ENCODE data around the gene BMP7. TPM values are rescaled to one million over a fixed set of nuclear protein-coding genes. Genes with fewer than 3 reads are reported as not detected.

BMP7 gene
- total RNA-seq, 1 donor from 2014 or later, result not detected

GRCh38 chr20:57189713-57190112 is 76.7 kb downstream of the BMP7 start:
- DNase-seq, result no peak

GRCh38 chr20:57188576-57189079 is 77.8 kb downstream of the BMP7 start:
- DNase-seq, result no peak

GRCh38 chr20:57188056-57188455 is 78.4 kb downstream of the BMP7 start:
- no peak for DNase-seq

GRCh38 chr20:57187068-57187634 is 79.3 kb downstream of the BMP7 start:
- DNase-seq, result no peak

DNA sequence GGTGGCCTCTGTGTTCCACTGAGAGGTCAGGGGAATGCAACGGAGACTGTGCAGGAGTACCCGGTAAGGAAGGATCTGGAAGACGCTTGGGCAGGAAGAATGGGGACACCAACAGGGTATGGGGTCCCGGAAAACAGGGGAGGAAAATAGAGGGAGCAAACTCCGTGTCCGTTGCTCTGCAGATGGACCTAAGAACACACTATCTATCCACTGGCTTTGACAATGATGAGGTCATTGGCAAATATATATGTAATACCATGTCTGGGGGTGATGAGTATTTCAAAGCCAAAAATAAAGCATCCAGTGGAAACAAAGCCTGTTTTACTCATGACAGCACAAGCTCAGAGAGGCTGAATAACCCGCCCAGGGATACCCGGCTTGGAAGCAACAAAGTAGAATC is 80.2 kb downstream of the BMP7 start:
- DNase-seq, result no peak

- no peak for DNase-seq
Observed at GRCh38 chr20:57185188-57185743, 81.2 kb downstream of the BMP7 start.

GRCh38 chr20:57183457-57184009 is 82.9 kb downstream of the BMP7 start:
- DNase-seq, result no peak

DNA sequence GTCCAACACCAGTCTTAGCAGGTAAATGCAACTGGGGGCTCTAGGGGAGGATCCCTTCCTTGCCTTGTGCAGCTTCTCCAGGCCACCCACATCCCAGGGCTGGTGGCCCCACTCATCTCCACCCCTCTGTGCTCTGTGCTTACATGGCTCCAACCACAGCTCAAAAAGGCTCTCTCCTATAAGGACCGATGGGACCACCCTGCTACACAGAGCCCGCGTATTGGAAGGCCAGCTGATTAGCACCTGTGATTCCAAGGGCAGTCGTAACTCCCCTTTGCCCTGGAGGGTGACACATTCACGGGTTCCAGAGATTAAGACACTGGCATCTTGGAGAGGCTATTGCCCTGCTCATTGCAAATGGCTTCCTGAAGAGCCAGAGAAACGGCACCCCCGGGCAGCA is 84.8 kb downstream of the BMP7 start:
- no peak for DNase-seq

GRCh38 chr20:57180954-57181353 is 85.5 kb downstream of the BMP7 start:
- no peak for DNase-seq

DNA sequence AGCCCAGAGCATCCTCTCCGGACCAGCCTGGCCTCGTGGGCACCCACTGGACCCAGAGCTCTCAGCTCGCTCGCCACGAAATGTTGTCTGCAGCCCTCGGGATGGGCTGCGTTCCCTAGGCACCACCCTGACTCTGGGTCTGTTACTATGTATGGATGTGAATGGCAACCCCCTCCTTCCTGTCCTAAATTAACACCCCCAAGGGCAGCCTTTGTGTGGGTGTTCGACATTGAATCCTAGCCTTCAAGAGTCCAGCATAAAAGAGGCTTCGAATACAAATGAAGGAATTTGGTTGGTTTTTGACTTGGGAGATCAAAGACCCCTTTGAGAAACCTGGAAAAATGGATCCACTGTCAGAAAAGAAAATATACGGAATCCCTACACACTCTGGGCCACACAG is 86.1 kb downstream of the BMP7 start:
- DNase-seq, result no peak

GRCh38 chr20:57179265-57179664 is 87.2 kb downstream of the BMP7 start:
- no peak for DNase-seq

DNA sequence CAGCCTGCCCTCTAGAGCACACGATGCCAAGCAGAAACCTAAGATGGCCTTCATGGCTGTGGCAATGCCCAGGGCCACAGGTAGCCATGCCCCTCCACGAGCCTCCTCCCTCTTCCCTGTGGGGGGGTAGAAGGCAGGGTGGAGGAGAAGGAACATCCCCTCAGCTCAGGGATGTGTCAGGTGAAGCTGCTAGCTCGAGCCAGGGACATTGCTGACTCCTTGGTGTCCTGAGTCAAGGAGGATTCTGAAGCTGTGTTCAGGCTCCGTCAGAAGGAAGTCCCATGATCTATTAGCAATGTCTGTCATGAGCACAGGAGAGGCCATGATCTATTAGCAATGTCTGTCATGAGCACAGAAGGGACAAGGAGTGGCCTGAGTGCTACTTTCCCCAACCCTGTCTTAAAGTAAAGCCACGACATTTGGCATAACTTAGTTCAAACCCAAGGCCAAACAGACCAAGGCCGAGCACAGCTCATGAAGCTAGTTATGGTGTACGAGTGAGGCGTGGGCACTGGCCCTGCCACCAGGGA is 87.8 kb downstream of the BMP7 start:
- no peak for DNase-seq

DNA sequence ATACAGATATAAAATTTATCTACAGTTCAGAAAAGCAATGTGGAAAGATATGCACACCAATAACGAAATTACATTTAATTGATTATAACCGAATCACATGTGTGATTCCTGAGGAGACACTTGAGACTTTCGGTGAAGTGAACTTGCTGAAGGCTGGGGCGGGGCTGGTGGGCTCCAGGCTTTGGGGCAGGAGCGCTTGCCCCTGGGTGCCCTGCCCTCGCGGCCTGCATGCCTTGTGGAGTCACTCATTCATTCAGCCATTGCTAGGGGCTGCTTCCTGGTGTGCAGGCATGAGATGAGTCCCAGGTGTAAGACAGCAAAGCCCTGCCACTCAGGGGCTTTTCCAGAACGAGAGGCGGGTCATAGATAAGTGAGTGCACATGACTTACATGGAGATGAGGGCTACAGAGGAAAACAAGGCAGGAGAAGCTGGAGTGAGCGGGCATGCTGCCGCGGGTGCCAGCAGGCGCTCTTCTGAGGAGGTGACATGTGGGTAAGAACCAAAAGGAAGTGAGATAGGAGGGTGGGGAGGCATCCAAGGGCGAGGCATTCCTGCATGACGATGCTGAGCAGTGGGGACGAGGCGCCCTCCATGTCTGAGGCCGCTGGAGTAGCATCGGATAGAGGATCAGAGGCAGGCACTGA is 88.7 kb downstream of the BMP7 start:
- no peak for DNase-seq

- DNase-seq, result no peak
Observed at GRCh38 chr20:57176842-57177241, 89.6 kb downstream of the BMP7 start.

DNA sequence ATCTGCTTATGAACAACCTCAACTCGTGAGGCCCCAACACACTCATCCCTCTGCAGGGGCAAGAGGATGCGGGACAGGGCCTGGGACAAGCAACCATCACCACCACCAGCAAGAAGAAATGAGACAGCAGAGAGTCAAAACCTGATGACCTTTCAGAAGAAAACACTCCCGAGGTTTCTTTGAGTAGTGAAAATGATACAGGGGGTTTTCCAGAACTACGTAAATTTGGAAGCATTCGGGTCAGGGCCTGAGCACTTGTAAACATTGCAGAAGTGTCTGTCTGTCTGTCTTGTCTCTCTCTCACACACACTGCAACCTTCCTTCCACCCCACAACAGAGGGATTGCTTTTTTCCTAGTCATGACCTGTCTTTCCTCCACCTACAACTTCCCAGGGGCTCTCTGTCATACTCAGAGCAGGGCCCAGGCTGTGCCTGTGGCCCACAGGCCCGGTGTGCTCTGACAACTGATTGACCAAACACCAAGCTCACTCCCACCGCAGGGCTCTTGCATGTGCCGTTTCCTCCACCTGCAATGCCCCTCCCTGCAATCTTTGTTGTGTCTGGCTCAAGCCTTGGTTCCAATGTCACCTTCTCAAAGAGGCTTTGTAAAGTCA is 90.9 kb downstream of the BMP7 start:
- no peak for DNase-seq

DNA sequence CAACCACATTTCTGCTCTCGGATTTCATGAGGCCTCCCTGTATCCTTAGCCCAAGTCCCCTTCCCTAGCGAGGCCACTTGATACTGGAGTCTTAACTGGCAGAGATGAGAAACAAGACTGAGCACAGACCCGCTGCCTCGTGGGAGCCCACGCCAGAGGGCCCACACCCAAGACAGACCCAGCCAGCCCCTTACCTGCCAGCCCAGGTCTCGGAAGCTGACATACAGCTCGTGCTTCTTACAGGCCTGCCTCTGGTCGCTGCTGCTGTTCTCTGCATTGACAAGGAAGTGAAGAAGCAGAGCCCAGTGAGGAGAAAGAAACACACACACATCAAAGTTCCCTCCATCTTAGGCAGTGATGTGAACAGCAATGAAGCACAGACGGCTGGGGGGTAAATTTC is 91.7 kb downstream of the BMP7 start:
- no peak for DNase-seq

DNA sequence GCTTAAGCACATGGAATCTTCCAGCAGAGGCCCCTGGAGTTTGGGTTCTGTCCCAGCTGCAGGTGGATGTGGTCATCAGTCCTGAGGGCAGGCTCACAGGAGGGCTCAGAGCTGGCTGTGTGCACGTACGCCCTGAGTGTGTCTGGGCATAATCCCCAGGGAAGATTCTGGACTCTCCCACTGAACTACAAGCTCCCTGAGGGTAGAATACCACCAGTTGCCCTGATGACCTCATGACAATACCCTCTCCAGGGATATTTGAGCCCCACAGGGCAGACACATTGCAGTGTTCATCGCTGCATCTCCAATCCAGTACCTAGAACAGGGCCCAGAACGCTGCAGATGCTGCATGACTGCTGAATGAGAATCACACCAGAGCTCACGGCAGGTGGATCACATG is 92.5 kb downstream of the BMP7 start:
- DNase-seq, result no peak

GRCh38 chr20:57173041-57173440 is 93.4 kb downstream of the BMP7 start:
- DNase-seq, result no peak

DNA sequence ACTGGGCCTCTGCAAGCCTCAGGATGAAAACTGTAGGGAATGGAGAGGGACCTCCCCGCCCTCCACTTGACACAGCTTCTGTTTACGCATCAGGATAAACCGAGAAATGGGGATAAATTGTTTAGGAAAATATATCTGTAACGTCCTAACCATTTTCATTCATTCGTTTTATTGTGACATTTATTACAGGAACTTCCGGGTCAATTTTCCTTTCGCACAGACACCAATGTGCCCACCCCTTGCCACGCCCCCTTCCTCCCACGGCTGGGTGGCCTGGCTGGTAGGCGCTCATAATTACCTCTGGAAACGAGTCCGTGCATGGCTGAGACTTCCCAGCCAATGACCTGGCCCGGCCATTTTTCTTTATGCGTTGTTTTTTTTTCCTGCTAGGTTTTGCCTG is 96.1 kb downstream of the BMP7 start:
- no peak for DNase-seq

DNA sequence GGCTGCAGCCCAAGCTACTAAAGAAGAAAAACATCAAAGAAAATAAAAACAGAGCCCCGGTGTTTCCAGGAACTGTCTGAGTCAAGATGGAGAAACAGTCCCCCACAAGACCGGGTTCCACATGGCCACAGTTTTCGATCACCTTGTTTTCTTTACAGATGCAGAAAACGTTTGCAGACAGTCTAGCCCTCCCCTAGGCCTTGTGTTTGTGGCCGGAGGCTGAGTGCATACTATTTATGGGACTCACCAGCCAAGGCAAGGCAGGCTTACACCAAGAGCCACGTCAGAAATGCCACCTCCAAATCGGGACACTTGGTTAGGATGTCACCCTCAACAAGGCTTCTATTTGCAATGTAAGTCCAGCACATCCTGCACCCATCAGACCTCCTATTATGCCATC is 97.3 kb downstream of the BMP7 start:
- no peak for DNase-seq

- no peak for DNase-seq
Observed at GRCh38 chr20:57167971-57168701, 98.3 kb downstream of the BMP7 start.

- DNase-seq, result no peak
Observed at GRCh38 chr20:57167292-57167655, 99.2 kb downstream of the BMP7 start.
